ENCODE data around the gene TNK1.

- TF ChIP-seq, protein P1, sequence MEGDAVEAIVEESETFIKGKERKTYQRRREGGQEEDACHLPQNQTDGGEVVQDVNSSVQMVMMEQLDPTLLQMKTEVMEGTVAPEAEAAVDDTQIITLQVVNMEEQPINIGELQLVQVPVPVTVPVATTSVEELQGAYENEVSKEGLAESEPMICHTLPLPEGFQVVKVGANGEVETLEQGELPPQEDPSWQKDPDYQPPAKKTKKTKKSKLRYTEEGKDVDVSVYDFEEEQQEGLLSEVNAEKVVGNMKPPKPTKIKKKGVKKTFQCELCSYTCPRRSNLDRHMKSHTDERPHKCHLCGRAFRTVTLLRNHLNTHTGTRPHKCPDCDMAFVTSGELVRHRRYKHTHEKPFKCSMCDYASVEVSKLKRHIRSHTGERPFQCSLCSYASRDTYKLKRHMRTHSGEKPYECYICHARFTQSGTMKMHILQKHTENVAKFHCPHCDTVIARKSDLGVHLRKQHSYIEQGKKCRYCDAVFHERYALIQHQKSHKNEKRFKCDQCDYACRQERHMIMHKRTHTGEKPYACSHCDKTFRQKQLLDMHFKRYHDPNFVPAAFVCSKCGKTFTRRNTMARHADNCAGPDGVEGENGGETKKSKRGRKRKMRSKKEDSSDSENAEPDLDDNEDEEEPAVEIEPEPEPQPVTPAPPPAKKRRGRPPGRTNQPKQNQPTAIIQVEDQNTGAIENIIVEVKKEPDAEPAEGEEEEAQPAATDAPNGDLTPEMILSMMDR (IDR thresholded peaks at IDR 0.05; ENCODE audit: low read depth, low read length), result no peak
- no peak for TF ChIP-seq POLR2A (IDR thresholded peaks at IDR 0.05; ENCODE audit: extremely low read depth, insufficient read length)
- TF ChIP-seq MAX (IDR thresholded peaks at IDR 0.05; ENCODE audit: low read depth, low read length), result no peak
- no peak for TF ChIP-seq MYC (IDR thresholded peaks at IDR 0.05; ENCODE audit: low read depth, low read length)
Observed at GRCh38 chr17:7354262-7354843, 26.5 kb upstream of the TNK1 start.

Data from NB4 (cell line).